Stomach (tissue), 9 donors: ENCODE results near the gene PPP1R13L. TPM values are rescaled to one million over a fixed set of nuclear protein-coding genes. Genes with fewer than 3 reads are reported as not detected.

ENCODE experiments used
- DNase-seq, 2 donors: peaks; one replicate each; pipeline versions ENCODE4 v3.0.0 to v3.0.0-alpha.2; 2013 to 2019
- H3K27ac ChIP-seq, 5 donors: fragments of 200-600 bp in 4 of 5; sonication (generic) in 4 of 5; one replicate each; pipeline ENCODE4 v1.5.1; 2013 to 2019; ENCODE audit warnings: mild to moderate bottlenecking in 1 of 5, moderate library complexity in 1 of 5
- H3K27me3 ChIP-seq, 3 donors: fragments of 200-600 bp; sonication (generic); one replicate each; pipeline ENCODE4 v1.5.1; 2017 to 2019; ENCODE audit warnings: mixed run types in 1 of 3
- H3K36me3 ChIP-seq, 4 donors: fragments of 200-600 bp; sonication (generic); 1 replicate in 3 of 4; 2 replicates in 1 of 4; pipeline ENCODE4 v1.5.1; 2016 to 2019
- H3K4me1 ChIP-seq, 4 donors: fragments of 200-600 bp; sonication (generic); one replicate each; pipeline ENCODE4 v1.5.1; 2016 to 2019
- H3K4me3 ChIP-seq, 4 donors: fragments of 200-600 bp; sonication (generic) in 3 of 4; one replicate each; pipeline ENCODE4 v1.5.1; 2016 to 2019; ENCODE audit warnings: mild to moderate bottlenecking in 1 of 4
- H3K9me3 ChIP-seq, 4 donors: fragments of 200-600 bp; sonication (generic); one replicate each; pipeline ENCODE4 v1.5.1; 2016 to 2019
- EP300 ChIP-seq: sonication (generic); formaldehyde crosslinking; IDR thresholded peaks from one replicate; pipeline ENCODE4 v1.6.1; 2017; ENCODE audit warnings: antibody characterized with exemption
- POLR2A ChIP-seq, 4 donors: fragments of 450-650 bp; IDR thresholded peaks; one replicate each; pipeline ENCODE4 v1.6.1; 2016; ENCODE audit warnings: antibody characterized with exemption in 4 of 4, control low read depth in 2 of 4, mild to moderate bottlenecking in 1 of 4, moderate library complexity in 1 of 4
- POLR2AphosphoS5 ChIP-seq, 3 donors: sonication (generic); formaldehyde crosslinking; IDR thresholded peaks; one replicate each; pipeline ENCODE4 v1.6.1; 2016; ENCODE audit warnings: antibody characterized with exemption in 3 of 3
- WGBS, 5 donors: extraction: QIAGEN DNeasy Blood & Tissue Kit in 3 of 5; methylation state at CpG; one replicate each; pipeline versions ENCODE4 v1.1.5 to v1.1.7; 2013 to 2018; 5-methylcytosine and 5-hydroxymethylcytosine counted together
- intact Hi-C: fragments of 100-400 bp; cut with DNase I; formaldehyde crosslinking; loops from one replicate; pipeline ENCODE4 v1.15.1; 2023; ENCODE audit warnings: low total_unique reads
- polyA plus RNA-seq, 3 donors: library from polyadenylated mRNA; stranded (reverse); fragments of 200-250 nt; gene quantifications; one replicate each; pipeline ENCODE4 v1.2.3, GENCODE V29; 2013
- total RNA-seq, 5 donors: library from RNA; depleted of rRNA; stranded (reverse); fragments of >200 nt; gene quantifications; one replicate each; pipeline versions ENCODE4 v1.1.0 to v1.2.3, GENCODE V29; 2014 to 2016
- TF ChIP-seq, protein P1 (sequence below), 7 experiments: fragments of 450-650 bp in 4 of 7; fragments of 200-600 bp in 3 of 7; sonication (generic) in 3 of 7; IDR thresholded peaks; one replicate each; pipeline ENCODE4 v1.5.1; 2016 to 2019; ENCODE audit warnings: antibody characterized with exemption in 7 of 7, control low read depth in 2 of 7, mild to moderate bottlenecking in 1 of 7
- donor health status: healthy with polysubstance abuse.
- donor health status: Bipolar disorder and iron deficiency.
- donor health status: healthy.

The PPP1R13L gene
- total and polyA plus RNA-seq, 8 donors = 2.4 to 120 (median 19.9) TPM

DNA sequence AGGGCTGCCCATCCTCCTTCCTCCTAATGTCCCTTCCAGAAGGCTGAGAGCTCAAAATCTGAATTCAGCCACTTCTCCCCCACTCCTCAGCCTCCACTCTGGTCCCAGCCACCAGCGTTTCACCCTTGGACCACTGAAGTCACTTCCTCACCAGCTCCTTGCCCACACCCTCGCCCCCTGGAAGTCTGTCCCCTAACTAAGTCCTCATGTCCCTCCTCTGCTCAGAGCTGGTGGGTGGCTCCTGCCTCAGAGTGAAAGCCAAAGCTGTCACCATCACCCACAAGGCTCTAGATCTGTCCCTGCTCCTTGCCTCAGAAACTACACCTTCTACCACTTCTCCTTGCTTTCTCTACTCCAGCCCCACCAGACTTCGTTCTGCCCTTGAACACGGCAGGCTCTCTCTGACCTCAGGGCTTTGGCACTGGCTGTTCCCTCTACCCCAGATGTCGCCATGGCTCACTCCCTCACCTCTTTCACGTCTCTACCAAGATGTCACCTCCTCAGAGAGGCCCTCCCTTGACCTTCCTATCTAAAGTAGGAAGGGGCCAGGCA is 17.2 kb upstream of the PPP1R13L start:
- H3K4me1 ChIP-seq = peaks cover 18 to 51% (median 33%) of the 10 kb centered on the region in 4 donors
- no peaks in the 10 kb centered on the region for H3K27me3 ChIP-seq
- H3K36me3 ChIP-seq = peaks cover 10 to 52% (median 45%) of the 10 kb centered on the region in 4 donors
- no peak overlapping the region for H3K4me3 ChIP-seq
- 78 to 87% (median 82%) methylated on average over 6 of the region's 6 CpGs for WGBS, 5 donors
- no peak for DNase-seq
- H3K9me3 ChIP-seq = no peaks in the 10 kb centered on the region
- intact Hi-C loops = no loop called here
- TF ChIP-seq, protein P1, sequence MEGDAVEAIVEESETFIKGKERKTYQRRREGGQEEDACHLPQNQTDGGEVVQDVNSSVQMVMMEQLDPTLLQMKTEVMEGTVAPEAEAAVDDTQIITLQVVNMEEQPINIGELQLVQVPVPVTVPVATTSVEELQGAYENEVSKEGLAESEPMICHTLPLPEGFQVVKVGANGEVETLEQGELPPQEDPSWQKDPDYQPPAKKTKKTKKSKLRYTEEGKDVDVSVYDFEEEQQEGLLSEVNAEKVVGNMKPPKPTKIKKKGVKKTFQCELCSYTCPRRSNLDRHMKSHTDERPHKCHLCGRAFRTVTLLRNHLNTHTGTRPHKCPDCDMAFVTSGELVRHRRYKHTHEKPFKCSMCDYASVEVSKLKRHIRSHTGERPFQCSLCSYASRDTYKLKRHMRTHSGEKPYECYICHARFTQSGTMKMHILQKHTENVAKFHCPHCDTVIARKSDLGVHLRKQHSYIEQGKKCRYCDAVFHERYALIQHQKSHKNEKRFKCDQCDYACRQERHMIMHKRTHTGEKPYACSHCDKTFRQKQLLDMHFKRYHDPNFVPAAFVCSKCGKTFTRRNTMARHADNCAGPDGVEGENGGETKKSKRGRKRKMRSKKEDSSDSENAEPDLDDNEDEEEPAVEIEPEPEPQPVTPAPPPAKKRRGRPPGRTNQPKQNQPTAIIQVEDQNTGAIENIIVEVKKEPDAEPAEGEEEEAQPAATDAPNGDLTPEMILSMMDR (IDR thresholded peaks at IDR 0.05) = no peak
- no peak for TF ChIP-seq EP300
- no peak for TF ChIP-seq POLR2A (IDR thresholded peaks at IDR 0.05)
- no peak for TF ChIP-seq POLR2AphosphoS5 (IDR thresholded peaks at IDR 0.05)
- H3K27ac ChIP-seq = peak overlapping the region in 2 of 5 donors; percentile 33 to 92

DNA sequence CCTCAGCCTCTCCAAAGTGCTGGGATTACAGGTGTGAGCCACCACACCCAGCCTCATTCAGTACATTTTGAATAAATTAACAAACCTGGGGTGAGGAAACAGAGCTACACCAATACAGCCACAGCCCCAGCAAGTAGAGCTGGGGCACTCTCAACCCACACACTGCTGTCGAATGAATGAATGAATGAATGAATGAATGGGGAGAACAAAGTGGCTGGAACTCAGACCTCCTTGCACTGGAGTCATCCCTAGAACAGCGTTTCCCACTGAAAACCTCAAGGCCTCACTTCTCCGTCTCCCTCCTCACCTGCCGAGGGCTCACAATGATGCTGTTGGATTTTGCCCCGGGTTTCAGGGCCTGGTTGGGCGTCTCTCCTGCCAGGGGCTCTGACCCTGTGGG is 16.0 kb upstream of the PPP1R13L start:
- TF ChIP-seq EP300 (no peak), POLR2A (IDR thresholded peaks at IDR 0.05) (no peak), POLR2AphosphoS5 (IDR thresholded peaks at IDR 0.05) (no peak)
- WGBS, 5 donors = 81 to 94% (median 90%) methylated on average over 6 of the region's 6 CpGs
- Histone ChIP-seq H3K9me3 (no peaks in the 10 kb centered on the region), H3K4me1 (peaks cover 18 to 50% (median 36%) of the 10 kb centered on the region in 4 donors), H3K27ac (no peak overlapping the region), H3K4me3 (no peak overlapping the region), H3K36me3 (peaks cover 18 to 63% (median 57%) of the 10 kb centered on the region in 4 donors), H3K27me3 (no peaks in the 10 kb centered on the region)
- intact Hi-C loops = no loop called here
- DNase-seq = no peak

DNA sequence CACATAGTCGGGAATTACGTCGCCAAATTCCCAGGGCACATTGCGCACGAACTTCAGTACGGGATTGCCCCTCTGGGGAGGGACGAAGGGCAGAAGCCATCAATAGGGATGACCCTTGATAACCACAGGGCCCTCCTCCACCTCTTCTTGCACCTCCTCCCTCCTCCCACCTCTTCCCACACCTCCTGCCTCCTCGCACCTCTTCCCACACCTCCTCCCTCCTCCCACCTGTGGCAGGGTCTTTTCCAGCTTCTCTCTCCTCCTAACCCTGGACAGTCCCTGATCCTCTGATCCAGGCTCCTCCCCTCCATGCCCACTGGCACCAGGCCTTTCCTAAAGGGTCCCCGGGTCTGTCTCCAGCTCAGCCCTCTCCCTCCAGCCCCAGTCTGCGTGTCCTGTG is 15.5 kb upstream of the PPP1R13L start:
- H3K27ac ChIP-seq = peak overlapping the region in 1 of 5 donors; percentile 36
- TF ChIP-seq, protein P1 (IDR thresholded peaks at IDR 0.05) = no peak
- TF ChIP-seq EP300 (no peak), POLR2A (IDR thresholded peaks at IDR 0.05) (no peak), POLR2AphosphoS5 (IDR thresholded peaks at IDR 0.05) (no peak)
- WGBS, 5 donors = 79 to 90% (median 84%) methylated on average over 8 to 10 of the region's 10 CpGs
- no peak overlapping the region for H3K4me3 ChIP-seq
- intact Hi-C loops = no loop called here
- H3K27me3 ChIP-seq = no peaks in the 10 kb centered on the region
- H3K36me3 ChIP-seq = peaks cover 20 to 67% (median 60%) of the 10 kb centered on the region in 4 donors
- peaks cover 18 to 46% (median 34%) of the 10 kb centered on the region in 4 donors for H3K4me1 ChIP-seq
- DNase-seq = no peak
- H3K9me3 ChIP-seq = no peaks in the 10 kb centered on the region

DNA sequence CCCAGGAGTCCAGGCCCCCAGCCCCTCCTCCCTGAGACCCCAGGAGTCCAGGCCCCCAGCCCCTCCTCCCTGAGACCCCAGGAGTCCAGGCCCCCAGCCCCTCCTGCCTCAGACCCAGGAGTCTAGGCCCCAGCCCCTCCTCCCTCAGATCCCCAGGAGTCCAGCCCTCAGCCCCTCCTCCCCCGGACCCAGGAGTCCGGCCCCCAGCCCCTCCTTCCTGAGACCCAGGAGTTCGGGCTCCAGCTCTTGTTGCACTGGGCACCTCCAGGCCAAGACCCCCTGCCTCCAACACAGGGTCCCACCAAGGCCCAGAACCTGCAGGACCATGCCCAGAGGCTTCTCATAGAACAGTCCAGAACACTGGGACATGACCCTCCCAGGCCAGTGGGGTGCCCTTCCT is 15.0 kb upstream of the PPP1R13L start:
- H3K4me3 ChIP-seq = no peak overlapping the region
- peak overlapping the region in 1 of 5 donors; percentile 36 for H3K27ac ChIP-seq
- H3K36me3 ChIP-seq = peaks cover 20 to 71% (median 62%) of the 10 kb centered on the region in 4 donors
- peaks cover 18 to 41% (median 30%) of the 10 kb centered on the region in 4 donors for H3K4me1 ChIP-seq
- no peaks in the 10 kb centered on the region for H3K9me3 ChIP-seq
- DNase-seq = no peak
- TF ChIP-seq POLR2AphosphoS5 (IDR thresholded peaks at IDR 0.05) (no peak), POLR2A (IDR thresholded peaks at IDR 0.05) (no peak), EP300 (no peak)
- TF ChIP-seq, protein P1 (IDR thresholded peaks at IDR 0.05) = no peak
- intact Hi-C loops = no loop called here
- 44 to 61% (median 54%) methylated on average over 3 of the region's 3 CpGs; no CpG with 5 or more reads in 1 of the 5 donors for WGBS, 5 donors
- H3K27me3 ChIP-seq = no peaks in the 10 kb centered on the region

DNA sequence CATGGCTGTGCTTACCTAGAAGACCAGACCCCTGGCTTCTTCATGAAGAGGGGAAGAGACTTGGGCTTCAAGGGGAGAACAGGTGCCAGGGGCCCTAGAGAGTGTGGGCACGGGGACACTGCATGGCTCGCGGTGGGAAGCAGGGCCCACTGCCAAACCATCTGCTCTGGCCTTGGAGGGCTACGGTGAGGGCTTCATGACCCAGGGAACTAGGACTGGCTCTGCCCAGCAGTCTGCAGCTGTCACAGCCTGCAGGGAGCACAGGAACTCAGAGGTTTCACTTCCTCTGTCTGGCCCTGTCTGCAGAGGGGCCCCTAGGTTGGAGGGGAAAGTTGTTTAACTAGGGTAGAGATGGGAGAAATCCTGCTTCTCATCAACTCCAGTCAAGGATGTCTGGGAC is 14.5 kb upstream of the PPP1R13L start:
- no peak for TF ChIP-seq POLR2A (IDR thresholded peaks at IDR 0.05)
- TF ChIP-seq EP300 = no peak
- TF ChIP-seq, protein P1 (IDR thresholded peaks at IDR 0.05) = no peak
- no peak for TF ChIP-seq POLR2AphosphoS5 (IDR thresholded peaks at IDR 0.05)

More for the DNA sequence above, 14.5 kb upstream of the PPP1R13L start:
- Histone ChIP-seq H3K36me3 (peaks cover 20 to 76% (median 67%) of the 10 kb centered on the region in 4 donors), H3K4me3 (no peak overlapping the region), H3K27ac (peak overlapping the region in 3 of 5 donors; percentile 10 to 52 (median 17)), H3K4me1 (peaks cover 15 to 36% (median 27%) of the 10 kb centered on the region in 4 donors), H3K9me3 (no peaks in the 10 kb centered on the region), H3K27me3 (no peaks in the 10 kb centered on the region)
- DNase-seq = no peak
- intact Hi-C loops = no loop called here
- 43 to 74% (median 61%) methylated on average over 4 of the region's 4 CpGs for WGBS, 5 donors
